Activated CD4-positive, alpha-beta T cell treated with anti-CD3 and anti-CD28 coated beads, Interleukin-2, amount 50 U/mL, for 1 hour (primary cell): Measurements from ENCODE around the gene CNIH1.
"Not testable (repeated sequence)": the region's sequence is repeated elsewhere in the genome, so short reads cannot be mapped to it uniquely, and the experiment has no call there.

Experiments
- DNase-seq: peaks from one replicate; pipeline ENCODE4 v3.0.0-alpha.2; 2020

The CNIH1 gene

DNA sequence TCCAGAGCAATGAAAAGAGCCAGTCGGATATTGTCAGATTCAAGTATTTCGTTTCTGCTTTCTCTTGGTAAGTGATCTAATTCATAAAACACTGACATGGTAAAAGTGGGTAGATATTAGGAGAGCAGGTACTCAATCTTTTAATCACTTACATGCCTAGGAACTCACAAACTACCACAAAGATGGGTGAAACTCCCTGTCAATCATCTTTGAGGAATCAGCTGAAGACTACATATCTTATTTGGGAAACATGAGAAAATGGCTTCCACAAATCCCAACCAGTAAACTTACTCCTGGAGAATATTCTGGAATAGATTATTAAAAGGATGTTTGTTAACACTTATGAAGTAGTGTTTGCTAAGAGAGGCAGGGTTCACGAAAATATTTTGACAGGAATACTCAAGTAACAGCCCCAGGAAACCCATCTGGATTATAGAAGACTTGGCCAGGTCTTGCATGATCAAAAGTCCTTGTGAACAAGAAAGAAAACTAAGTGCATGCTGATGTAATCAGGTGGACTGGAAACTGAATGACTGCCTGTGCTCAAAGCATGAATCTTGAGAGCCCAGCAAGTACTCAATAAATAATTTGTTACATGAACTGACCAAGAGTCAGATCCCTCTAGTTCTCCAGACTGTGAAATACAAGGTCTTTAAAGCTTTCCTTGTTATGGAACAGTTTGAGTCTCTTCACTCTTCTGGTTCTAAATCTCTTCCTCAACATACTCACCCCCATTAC lies 15.5 kb downstream of the CNIH1 start:
- no peak for DNase-seq

DNA sequence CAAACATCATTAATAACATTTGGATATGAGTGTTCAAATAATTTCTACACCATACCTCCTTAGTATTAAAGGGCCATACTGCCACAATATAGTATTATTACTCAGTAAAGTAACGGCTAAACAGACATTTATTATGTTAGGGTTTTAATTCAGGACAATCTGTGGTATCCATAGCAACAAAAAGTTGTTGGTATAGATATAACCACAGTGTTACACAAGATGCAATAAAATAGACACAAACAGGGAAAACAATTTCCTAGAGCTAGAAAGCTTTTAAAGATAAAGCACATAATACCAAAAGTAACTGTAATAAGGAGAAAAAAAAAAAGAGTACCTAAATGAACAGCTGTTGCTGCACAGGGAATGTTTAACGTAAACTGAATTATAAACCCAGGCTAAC lies 16.1 kb downstream of the CNIH1 start:
- DNase-seq, result no peak

DNA sequence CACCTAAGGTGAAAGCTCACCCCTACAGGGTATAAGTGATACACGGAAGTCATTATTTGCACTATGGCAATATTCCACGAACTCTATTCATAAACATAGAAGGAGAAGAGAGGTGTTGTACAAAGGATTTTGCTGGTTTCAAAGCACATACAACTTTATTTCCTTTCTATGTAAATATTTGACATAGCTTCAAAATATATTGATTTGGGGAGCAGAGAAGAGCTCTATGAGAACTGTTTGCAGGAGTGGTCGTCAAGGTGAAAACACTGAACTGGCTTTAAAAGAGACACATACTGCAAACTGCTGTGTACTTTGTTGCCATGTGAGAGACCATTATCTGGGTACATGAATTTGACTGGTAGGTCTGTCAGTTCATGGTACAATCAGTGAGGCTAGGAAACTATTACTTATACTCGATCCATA lies 16.7 kb downstream of the CNIH1 start:
- DNase-seq, result no peak

DNA sequence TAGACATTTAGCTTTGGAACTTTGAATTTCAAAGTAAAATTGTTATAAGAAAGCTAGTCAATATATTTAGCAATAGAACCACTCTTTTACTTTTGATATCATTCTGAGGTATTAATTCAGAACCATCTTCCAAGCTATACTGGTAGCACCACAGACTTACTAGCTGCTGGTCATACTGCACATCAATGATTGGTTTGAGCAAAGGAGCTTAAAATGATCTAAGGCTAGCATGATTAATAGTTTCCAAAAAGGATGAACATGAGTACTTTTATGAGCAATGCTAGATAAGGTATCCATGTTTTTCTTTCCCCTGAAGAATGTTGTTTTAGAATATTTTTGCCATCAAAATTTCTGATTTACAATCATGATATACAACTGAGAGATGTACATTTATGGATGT lies 17.2 kb downstream of the CNIH1 start:
- no peak for DNase-seq

DNA sequence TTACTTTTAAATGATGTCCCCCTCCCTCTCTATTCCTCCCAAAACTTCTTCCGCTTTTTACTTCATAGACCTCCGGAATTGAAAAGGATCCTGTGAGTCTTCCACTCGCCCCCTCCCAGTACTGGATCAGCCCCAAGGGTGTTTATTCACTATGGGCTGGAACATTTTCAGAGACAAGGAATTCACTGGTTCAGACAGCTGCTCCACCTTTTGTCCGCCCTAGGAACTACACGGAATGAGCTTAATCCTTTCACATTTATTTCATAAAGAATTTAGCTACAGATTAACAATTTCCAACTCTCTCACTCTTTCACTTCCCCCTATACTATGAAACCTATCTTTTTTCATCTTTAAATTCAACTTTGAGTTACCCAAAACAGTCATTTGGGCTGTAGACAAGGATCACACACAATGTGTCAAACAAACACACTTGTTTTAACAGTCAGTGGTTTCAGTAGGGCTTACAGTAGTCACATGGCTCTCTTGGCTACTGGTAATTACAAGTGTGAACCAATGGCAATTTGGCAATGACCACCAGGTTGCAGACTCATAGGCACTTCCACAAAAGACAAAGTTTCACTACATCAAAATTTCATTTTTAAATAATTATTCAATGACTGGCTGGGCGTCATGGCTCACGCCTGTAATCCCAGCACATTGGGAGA lies 20.6 kb downstream of the CNIH1 start:
- DNase-seq, result peak; percentile 13

DNA sequence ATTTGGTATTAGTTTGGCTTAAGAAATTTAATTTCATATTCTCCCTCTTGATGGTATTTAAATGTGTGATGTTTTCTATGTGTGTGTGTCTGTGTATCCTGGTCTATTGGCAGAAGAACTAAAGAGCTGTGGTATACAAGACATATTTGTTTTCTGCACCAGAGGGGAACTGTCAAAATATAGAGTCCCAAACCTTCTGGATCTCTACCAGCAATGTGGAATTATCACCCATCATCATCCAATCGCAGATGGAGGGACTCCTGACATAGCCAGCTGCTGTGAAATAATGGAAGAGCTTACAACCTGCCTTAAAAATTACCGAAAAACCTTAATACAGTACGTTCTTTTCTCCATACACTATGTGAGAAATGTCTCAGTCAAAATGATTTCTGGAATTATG lies 29.8 kb downstream of the CNIH1 start:
- DNase-seq, result no peak

DNA sequence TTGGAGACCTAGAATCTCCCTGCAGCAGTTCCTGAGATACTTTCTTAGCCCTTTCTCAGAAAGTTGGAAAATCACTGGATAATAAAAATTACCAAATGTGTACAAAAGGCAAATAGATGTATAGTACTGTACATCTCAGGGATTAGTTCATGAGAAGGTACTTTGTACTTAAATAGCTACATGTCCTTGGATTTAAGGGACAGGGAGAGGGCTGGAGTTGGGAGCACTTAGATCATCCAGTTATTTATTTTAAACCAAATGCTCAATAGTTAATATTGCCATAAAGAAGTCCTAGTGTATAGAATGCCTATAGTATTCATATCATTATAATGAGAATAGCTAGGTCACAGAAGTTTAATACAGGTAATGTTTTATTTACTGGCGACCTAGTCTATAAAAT lies 31.0 kb downstream of the CNIH1 start:
- no peak for DNase-seq

DNA sequence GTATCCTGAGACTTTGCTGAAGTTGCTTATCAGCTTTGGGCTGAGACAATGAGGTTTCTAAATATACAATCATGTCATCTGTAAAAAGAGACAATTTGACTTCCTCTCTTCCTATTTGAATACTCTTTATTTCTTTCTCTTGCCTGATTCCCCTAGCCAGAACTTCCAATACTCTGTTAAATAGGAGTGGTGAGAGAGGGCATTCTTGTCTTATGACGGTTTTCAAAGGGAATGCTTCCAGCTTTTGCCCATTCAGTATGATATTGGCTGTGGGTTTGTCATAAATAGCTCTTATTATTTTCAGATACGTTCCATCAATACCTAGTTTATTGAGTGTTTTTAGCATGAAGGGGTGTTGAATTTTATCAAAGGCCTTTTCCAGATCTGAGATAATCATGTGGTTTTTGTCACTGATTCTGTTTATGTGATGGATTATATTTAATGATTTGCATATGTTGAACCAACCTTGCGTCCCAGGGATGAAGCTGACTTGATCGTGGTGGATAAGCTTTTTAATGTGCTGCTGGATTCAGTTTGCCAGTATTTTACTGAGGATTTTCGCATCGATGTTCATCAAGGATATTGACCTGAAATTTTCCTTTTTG lies 37.7 kb downstream of the CNIH1 start:
- DNase-seq, result not testable (repeated sequence)

DNA sequence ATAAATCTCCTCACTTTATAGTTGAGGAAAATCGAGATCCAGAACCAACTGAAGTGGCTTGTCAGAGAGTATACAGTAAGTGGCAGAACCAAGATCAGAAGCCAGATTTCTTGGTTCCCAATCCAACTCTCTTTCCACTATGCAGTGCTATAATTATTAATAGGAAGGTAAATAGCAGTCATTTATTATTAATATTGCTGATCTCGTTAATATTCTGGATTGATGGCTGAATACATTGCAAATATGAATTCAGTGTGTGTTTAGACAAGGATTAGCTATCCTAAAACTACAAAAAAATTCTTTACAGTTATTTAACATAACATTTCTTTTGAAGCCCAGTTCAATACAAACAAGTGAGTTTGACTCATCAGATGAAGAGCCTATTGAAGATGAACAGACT lies 41.6 kb downstream of the CNIH1 start:
- no peak for DNase-seq

DNA sequence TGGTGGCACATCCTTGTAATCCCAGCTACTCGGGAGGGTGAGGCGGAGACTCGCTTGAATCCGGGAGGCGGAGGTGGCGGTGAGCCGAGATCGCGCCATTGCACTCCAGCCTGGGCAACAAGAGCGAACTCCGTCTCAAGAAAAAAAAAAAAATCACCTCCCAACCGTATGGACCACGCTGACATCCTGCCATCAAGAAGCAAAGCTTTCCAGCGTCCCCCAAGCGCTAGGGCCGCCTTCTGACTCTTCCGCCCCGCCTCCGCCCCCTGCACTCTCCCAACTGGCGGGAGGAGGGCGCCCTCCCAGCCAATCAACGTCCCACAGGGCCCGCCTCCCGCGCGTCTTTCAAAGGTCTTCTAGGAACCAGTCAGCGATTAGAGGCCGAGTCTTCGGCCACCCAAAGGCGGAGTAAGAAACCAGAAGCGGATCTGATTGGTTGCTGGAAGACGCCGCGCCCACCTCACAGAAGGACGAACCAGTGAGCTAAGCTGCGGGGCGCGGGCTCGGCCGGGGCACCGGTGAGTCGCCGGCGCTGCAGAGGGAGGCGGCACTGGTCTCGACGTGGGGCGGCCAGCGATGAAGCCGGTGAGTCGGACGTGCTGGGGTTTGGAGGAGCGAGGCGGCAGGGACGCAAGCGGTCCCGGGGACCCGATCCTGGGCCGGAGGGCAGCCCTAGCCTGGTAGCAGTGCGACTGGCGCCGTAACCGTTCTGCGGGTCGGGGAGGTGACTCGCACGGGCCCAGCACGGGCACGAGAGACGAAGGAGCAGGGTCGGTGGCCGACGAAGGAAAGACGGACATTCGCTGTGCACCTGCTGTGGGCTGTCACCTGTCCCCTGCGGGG lies 44.5 kb downstream of the CNIH1 start, which contains the start of gene CDKN3:
Gene CDKN3 (plus strand): TSS at position 515 of the 843 bp plus-strand sequence. CDS start 62 bp downstream, at position 577.
- peak; percentile 96 for DNase-seq

DNA sequence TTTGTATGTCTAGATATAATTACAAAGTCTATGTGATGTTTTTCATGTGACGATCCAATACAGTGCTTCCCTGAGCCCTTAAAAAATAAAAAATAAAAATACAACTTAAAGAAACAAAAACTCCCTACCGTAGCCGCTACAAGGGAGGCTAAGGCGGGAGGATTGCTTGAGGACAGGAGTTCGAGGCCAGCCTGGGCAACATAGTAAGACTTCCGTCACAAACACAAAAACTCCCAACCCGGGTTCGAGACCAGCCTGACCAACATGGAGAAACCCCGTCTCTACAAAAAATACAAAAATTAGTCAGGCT lies 45.0 kb downstream of the CNIH1 start:
- no peak for DNase-seq

DNA sequence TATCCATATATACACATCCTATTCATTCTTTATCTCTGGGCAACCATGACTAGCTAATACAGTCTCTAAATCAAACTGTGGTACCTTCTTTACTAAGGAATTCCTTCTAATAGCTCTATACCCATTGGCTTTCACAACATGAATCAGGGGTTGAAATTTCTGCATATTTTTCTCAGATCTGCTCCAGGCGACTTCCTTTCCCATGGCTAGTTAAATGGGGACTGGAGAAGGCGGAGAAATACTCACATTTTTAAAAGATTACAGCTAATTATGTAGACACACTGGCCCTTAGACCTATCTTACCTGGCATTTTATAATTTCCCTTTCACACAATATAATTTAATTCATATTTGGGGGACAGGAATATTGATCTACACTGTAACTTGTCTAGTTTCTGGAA lies 45.5 kb downstream of the CNIH1 start:
- no peak for DNase-seq

DNA sequence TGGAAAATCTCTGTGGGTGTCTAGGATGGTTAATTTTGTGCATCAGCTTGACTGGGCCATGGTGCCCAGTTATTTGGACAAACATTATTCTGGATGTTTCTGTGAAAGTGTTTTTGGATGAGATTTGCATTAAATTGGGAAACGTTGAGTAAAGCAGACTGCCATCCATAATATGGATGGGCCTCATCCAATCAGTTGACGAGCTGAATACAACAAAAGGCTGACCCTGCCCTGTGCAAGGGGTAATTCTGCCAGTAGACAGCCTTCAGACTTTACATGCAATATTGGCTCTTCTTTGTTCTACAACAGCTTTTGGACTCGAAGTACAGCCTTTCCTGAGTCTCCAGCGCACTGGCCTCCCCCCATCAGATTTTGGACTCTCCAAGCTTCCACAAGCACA lies 45.9 kb downstream of the CNIH1 start:
- DNase-seq, result no peak

DNA sequence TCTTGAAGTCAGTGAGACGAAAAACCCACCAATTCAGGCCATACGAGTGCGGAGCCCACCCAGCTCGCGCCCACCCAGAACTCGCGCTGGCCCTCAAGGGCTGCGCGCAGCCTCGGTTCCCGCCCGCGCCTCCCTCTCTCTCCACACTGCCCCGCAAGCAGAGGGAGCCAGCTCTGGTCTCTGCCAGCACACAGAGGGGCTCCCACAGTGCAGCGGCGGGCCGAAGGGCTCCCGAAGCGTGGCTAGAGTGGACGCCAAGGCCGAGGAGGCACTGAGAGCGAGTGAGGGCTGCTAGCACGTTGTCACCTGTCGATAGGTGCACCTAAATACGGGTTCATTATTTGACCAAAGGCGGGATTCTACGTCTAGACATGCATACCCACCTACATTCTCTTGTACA lies 46.6 kb downstream of the CNIH1 start:
- no peak for DNase-seq

DNA sequence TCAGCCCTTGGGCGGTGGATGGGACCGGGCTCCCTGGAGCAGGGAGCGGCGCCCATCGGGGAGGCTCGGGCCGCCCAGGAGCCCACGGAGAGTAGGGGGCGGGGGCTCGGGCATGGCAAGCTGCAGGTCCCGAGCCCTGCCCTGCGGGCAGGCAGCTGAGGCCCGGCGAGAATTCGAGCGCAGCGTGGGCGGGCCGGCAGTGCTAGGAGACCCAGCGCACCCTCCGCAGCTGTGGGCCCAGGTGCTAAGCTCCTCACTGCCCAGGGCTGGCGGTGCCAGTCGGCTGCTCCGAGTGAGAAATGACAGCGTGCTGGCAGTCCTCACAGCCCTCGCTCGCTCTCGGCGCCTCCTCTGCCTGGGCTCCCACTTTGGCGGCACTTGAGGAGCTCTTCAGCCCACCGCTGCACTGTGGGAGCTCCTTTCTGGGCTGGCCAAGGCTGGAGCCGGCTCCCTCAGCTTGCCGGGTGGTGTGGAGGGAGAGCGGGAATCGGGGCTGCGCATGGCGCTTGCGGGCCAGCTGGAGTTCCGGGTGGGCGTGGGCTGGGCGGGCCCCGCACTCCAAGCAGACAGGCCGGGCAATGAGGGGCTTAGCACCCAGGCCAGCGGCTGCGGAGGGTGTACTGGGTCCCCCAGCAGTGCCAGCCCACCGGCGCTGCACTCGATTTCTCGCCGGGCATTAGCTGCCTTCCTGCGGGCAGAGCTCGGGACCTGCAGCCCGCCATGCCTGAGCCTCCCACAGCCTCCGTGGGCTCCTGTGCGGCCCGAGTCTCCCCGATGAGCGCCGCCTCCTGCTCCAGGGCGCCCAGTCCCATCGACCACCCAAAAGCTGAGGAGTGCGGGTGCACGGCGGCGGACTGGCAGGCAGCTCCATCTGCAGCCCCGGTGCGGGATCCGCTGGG lies 47.9 kb downstream of the CNIH1 start:
- not testable (repeated sequence) for DNase-seq

DNA sequence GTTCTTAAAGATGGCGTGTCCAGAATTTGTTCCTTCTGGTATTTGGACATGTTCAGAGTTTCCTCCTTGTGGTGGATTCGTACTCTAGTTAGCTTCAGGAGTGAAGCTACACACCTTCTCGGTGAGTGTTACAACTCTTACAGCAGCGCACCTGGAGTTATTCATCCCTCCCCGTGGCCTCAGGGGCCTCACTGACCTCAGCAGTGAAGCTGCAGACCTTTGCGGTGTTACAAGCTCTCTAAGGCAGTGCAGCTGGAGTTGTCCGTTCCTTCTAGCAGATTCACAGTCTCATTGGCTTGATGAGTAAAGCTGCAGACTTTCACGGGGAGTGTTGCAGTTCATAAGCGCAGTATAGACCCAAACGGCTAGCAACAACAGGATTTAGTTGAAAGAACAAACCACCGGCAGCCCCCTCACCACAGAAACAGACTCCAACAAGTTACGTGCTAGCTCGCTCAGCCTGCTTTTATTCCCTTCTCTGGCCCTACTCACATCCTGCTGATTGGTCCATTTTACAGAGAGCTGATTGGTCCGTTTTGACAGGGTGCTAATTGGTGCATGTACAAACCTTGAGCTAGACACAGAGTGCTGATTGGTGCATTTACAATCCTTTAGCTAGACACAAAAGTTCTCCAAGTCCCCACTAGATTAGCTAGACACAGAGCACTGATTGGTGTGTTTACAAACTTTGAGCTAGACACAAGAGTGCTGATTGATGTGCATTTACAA lies 48.9 kb downstream of the CNIH1 start:
- DNase-seq, result no peak

DNA sequence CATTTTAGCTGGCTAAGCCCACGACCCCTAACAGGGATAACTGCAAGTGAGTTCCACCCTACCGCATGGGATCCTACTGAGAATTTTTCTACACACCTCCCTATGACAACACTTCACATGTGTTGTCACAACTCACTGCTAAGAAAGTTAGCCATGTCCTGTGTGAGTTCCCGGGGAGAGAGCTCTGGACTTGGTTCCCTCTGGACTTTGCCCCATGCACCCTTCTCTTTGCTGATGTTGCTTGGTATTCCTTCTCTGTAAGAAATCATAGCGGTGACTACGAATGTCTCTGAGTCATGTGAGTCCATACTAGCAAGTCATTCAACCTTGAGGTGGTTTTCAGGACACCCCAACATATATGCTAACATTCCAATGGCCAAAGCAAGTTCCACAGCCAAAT lies 53.8 kb downstream of the CNIH1 start:
- no peak for DNase-seq

DNA sequence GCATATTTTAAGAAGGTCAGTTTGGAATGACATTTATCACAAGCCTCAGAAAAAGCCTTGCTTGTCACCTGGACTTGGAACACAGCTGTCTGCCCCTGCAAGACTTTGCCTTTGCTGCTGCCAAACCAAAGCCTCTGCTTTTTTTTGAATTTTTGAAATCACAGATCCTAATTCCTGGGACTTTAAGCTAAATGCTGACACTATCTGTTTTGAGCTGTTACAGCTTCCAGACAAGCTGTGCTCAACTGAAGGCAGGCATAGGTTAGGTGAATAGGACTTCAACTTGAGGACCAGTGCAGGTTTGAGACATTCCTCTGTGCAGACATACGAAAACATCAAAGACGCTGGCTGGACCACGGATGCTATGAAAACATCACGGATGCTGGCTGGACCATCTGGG lies 55.6 kb downstream of the CNIH1 start:
- no peak for DNase-seq

DNA sequence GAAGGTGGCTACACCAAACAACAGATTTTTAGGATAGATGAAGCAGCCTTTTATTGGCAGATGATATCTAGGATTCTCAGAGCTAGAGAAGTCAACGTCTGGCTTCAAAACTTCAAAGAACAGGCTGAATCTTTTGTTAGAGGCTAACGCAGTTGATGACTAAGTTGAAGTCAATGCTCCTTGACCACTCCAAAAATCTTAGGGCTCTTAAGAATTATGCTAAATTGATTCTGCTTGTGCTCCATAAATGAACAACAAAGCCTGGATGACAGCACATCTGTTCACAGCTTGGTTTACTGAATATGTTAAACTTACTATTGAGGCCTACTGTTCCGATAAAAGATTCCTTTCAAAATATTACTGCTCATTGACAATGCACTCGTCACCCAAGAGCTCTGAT lies 57.3 kb downstream of the CNIH1 start:
- no peak for DNase-seq

DNA sequence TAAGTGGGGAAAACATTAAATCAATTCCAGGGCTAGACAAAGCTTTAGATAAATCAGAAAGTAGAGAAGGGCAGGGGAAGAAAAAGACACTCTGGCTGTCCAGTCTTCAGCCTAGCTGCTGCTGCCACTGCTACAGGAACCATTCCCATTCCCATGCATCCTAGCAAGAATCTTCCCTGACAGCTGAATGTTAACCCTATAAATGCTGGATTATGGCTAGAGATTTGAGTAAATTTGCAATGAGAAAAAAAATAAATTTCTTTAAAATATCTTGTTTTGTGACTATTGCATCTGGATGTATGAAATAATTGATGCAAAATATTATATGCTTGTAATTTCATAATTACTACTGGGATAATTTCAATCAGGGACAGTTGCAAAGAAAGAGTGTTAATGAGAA lies 59.4 kb downstream of the CNIH1 start:
- DNase-seq, result no peak

DNA sequence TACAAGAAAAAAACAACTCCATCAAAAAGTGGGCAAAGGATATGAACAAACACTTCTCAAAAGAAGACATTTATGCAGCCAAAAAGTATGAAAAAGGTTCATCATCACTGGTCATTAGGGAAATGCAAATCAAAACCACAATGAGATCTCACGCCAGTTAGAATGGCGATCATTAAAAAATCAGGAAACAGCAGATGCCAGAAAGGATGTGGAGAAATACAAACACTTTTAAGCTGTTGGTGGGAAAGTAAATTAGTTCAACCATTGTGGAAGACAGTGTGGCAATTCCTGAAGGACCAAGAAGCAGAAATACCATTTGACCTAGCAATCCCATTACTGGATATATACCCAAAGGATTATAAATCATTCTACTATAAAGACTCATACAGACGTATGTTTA lies 60.6 kb downstream of the CNIH1 start:
- DNase-seq, result not testable (repeated sequence)

DNA sequence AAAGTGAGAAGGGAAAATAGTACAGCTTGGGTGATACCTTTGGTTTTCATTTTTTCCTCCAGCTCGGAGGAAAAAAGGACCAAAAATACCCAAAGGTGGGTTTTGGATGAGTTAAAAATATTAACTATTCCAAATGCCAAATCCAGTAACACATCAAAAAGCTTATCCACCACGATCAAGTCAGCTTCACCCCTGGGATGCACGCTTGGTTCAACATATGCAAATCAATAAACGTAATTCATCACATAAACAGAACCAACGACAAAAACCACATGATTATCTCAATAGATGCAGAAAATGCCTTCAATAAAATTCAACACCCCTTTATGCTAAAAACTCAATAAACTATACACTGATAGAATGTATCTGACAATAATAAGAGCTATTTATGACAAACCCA lies 62.3 kb downstream of the CNIH1 start:
- not testable (repeated sequence) for DNase-seq
